GM19351 (cell line): ENCODE results near the gene CTSH.
"Not testable (repeated sequence)": the region's sequence is repeated elsewhere in the genome, so short reads cannot be mapped to it uniquely, and the experiment has no call there.

ENCODE experiments used
- ATAC-seq: cut with Tn5 transposase; IDR thresholded peaks from one replicate; pipeline ENCODE4 v1.9.1; 2021; ENCODE audit warnings: mild to moderate bottlenecking, moderate library complexity; ENCODE audit not compliant: unreplicated experiment

CTSH gene

GRCh38 chr15:78893538-78893937, 51.3 kb downstream of the CTSH start:
- ATAC-seq, result no peak

DNA sequence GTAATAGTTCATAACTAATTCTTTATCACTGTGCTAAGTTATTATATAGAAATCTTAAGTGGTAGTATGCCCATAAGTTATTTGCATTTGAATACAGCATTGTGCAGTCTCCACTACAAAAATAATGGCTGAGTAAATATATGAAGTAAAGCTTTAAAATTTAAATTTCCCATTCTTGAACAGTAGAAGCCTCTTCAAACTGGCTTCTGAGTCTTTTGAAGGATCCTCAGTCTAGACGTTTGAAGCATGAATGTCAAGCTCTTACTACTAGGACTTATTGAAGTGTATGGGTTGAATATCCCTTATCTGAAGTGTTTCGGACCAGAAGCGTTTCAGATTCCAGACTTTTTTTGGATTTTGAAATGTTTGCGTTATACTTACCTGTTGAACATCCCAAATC, 55.8 kb downstream of the CTSH start:
- no peak for ATAC-seq

DNA sequence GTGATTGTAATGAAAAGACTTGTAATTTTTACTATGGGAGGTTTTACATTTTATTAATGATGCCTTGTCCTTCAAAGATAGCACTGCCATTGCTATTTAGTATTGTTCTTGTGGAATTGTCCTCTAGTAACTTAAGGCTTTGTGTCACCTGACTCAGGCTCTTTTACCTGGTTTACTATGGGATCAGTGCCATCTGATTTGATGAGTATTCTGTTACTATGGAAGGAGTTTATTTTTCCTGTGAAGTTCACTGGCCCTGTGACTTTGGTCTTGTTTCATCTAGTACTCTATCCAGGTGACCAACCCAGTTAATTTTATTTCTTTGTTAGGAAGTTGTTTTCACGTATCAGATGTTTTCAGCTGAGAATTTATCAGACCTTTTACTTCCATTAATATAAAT, 63.2 kb downstream of the CTSH start:
- ATAC-seq, result no peak

DNA sequence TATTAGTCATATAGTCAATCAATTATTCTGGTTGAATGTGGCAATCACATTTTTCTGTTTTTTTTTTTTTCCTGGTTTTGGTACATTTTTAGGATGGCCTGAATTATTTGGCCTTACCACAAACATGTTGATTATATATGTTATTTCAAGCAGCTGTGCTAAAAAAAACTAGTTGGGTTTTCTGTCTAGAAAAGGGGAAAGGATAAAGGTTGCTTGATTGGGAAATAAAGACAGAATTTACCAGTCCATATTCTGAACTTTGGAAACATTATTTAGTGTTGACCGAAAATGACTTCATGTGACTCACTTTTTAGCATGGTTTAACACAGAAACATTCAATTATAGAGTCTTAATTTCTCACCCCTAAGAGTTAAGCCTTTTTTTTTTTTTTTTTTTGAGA, 64.0 kb downstream of the CTSH start:
- no peak for ATAC-seq

DNA sequence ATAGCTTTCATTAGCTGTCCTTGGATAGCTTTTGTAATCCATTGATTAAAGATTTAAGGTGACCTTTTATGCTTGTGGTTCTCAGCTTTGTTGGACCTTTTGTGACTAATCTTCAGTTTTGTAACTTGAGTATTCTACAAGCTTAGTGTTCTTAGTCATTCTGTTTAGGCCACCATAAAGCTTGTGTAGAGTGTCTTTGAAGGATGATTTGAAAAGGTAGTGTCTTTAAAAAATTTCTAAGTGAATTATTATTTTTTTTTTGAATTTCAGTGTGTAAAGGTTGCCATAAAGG, 64.7 kb downstream of the CTSH start:
- ATAC-seq, result no peak

DNA sequence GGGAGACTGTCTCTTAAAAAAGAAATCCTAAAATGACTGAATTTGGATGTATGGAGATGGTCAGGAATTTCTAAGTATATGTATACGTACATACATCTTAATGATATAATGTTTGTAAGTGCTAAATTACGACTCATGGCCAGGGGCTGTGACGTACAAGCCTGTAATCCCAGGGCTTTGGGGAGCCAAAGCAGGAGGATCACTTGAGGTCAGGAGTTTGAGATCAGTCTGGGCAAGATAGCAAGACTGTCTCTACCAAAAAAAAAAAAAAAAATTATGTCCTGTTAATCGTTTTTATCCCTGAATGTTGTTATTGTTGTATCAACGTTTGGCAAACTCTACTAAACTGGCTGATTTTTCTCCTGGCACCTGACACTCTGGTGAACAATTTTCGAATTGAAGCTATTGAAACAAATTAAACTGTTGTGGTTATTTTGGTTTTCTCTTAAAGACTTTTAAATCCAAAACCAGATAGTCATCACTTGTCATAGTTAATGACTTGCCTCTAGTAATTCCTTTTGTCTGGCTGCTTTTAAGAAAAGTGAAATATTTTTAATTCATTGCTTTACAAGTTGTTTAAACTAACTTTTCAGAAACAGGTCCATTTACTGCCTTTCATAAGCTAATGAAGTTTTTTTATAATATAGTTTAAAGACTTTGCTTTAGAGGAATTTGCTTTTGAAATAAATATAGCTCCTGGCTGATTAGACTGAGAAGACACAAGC, 65.2 kb downstream of the CTSH start:
- no peak for ATAC-seq

GRCh38 chr15:78878356-78878755, 66.5 kb downstream of the CTSH start:
- ATAC-seq, result no peak

- ATAC-seq, result not testable (repeated sequence)
These were observed 67.9 kb downstream of the CTSH start for GRCh38 chr15:78876954-78877353.

GRCh38 chr15:78875107-78875914, 69.5 kb downstream of the CTSH start:
- no peak for ATAC-seq

- ATAC-seq, result no peak
These were observed 70.8 kb downstream of the CTSH start for GRCh38 chr15:78873793-78874765.

GRCh38 chr15:78872972-78873792, 71.7 kb downstream of the CTSH start:
- ATAC-seq, result peak; percentile 62

DNA sequence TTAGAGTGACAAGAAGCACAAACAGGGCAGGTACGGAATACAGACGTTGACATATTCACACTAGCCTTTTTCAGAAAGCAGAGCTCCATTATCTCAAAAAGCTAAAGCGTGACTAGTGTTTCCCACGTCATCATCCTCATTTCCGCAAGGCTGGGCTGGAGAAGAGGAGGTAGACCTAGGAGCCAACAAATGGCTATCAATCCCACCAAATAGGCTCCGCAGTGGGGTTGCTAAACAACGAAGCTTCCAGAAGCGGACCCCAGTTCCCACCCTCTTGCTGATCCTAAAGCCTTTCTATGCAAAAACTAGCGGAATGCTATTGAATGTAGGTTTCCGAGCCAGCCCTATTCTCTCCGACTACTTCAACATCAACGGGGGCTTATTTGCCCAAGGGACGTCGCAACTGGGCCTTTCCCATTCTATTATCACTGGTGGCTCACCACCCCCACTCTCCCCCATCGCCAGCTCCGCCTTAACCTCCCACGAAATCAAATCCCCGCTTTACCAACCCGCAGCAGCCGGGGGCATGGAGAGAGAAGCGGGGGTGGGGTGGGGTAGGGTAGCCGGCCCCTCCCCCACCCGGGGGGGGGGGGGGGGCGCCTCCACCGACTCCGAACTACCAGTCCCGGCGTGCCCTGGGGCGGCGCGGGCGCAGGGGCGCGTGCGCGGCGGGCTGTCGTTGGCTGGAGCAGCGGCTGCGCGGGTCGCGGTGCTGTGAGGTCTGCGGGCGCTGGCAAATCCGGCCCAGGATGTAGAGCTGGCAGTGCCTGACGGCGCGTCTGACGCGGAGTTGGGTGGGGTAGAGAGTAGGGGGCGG, 72.5 kb downstream of the CTSH start, which contains the start of gene MORF4L1:
Gene MORF4L1 (plus strand): TSS at position 736 of the 817 bp plus-strand sequence. CDS start 128 bp downstream, outside the sequence.
- ATAC-seq, result peak; percentile 78

DNA sequence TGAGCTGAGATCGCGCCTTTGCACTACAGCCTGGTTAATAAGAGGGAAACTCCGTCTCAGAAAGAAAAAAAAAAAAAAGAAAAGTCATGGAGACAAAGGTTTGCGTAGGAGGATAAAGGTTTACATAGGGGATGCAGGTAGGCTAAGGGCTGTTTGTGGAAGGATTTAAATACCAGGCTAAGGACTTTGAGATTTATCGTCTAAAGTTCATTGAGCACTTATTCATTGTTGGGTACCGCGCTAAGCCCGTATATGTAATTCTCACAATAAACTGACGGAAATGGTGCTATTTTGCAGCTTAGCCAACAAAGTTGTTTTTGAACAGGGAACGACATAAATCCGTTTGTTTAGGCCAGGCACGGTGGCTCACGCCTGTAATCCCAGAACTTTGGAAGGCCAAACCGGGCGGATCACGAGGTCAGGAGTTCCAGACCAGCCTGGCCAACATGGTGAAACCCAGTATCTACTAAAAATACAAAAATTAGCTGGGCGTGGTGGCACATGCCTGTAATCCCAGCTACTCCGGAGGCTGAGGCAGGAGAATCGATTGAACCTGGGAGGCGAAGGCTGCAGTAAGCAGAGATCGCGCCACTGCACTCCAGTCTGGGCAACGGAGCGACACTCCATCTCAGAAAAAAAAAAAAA, 73.2 kb downstream of the CTSH start:
- not testable (repeated sequence) for ATAC-seq
